ENCODE measurements around the gene SOX21. TPM values are rescaled to one million over a fixed set of nuclear protein-coding genes. Genes with fewer than 3 reads are reported as not detected.

The SOX21 gene
- polyA plus RNA-seq, 1 donor = 0.05 TPM

DNA sequence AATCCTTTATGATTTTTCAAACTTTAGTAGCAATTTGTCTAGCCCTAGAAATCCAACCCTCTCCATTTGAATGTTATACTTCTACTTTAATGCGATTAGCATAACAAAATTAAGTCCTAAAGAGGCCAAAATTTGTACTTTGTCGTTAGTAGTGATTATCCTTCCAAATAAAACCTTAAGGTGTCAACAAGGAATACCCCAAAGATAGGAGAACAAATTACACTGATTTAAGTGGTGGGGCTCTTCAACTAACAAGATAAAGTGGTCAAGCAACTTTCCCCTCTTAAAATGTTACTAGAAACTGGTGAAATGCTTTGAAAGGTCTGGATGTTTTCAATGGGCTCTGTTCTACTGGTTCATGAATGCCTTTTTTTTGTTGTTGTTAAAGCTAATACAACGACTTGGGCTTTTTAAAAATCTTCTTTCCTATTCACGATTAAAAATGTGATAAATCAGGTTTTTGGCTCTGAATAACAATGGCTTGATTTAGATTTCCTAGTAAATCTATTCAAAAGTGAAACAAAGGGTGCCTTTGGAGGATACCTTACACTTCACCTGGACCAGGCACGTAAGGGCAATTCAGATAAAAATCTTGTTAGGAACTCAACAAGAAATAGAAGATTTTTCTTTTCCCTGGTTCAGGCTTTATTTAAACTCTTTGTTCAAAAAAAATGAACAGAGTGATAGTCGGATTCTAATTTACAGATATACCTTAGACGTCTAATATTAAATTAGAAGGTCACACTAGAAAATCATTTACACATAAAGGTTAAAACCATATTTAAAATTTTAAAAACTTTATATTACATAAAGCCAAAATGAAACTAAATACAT is 3.1 kb downstream of the SOX21 start:
- no peak for DNase-seq (ENCODE audit: low read depth)

- no peak for DNase-seq (ENCODE audit: low read depth)
Observed at GRCh38 chr13:94708031-94708859, 4.1 kb downstream of the SOX21 start.

- DNase-seq (ENCODE audit: low read depth) = no peak
Observed at GRCh38 chr13:94707400-94708021, 4.8 kb downstream of the SOX21 start.

GRCh38 chr13:94706843-94707399 is 5.4 kb downstream of the SOX21 start:
- DNase-seq (ENCODE audit: low read depth) = no peak

DNA sequence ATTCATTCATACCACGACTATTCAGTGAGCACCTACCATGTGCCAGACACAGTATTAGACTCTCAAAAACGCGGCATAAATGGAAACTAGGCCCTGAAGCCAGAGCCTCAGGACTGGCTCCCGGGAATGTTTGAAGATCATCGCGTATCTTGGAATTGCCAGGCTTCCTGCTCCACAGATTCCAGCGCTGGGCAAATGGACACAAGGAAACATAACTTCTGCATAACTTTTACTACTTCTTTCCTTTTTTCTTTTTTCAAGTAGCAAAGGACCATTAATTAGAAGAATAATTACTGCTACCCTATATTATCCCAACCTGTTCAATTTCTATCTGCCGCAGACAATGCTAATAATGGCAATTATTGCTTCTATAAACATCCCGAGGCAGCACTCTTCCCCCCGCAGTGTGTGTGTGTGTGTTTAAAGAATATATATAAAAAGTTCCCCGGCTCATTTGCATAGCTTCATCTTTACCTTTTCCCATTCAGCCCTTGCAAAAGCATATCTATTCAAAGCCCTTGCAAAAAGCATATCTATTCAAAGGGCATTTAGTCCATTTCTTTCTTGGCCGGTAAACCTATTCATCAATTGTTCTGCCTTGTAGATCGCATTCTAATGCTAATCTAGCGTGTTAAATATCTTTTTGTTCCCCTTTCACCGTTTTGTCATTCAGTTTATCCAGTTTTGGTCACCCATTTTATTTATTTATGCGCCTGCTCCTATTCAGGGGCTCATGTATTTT is 6.1 kb downstream of the SOX21 start:
- DNase-seq (ENCODE audit: low read depth) = no peak

DNA sequence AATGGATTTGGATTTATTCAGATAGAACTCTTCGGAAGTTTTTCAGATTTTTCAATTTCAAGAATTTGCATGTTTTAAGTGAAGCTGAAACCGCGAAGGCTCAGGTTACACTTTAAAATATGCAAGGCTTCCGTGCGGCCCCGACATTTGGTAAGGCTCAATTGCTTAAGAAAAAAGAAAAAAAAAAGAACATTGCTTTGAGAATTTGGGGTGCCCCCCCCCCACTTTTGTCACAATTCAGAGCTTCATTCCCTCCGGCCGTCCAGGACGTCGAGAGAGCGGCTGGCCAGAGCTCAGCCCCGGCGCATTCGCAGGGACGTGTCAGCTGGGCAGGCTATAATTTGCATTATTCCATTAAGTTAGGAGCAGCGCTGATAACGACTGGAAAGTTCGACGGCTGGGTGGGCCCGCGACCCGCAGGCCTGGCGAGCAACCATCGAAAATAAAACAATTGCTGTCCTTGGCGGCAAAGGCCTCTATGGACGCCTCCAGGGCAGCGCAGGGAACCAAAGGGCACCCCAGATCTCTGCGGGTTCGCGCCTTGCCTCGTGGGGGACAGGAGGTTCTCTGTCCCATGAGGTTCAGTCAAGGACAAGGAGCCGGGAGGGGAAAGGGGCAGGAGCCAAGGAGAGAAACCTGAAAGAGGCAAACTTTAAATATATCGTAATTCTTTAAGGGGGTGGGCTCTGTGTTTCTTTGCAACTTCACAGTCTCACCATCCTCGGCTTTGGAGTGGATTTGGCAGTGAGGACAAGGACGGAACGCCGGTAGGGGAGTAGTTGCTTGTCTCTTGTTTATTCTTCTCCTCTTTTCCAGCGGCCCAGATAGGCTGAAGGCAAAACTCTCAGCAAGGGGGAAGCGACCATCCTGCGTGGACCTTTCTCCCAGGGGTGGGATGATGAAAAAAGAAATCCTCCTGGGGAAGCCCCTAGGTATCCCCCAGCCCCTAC is 7.0 kb downstream of the SOX21 start:
- DNase-seq (ENCODE audit: low read depth) = no peak

- no peak for DNase-seq (ENCODE audit: low read depth)
Observed at GRCh38 chr13:94704377-94705080, 7.8 kb downstream of the SOX21 start.

DNA sequence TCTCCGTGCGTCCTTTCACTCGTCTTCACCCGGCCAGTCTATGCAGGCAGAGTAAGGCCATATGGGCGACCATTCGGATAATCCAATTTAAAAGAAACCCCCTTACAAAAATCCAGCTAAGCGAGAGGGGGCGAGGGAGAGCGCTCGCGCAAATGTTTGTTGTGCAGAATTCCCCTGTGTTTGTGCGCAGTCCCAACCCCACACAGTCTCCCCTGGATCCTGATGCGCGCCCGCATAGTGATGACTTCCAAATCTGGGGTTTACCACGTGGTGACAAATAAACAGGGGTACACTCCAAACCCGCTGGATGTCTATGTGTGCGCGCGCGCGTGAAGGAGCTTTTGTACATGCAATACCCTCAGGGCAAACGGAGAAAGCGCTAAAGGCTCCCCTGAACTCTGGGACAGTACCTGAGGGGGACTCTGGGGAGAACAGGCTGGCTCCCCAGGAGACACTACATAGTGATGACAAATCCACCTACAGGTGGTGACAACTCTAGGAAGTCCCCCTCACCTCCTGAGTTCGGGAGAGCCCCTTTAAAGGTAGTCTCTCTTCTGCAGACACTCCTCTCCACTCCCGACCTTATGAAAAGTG is 8.5 kb downstream of the SOX21 start:
- DNase-seq (ENCODE audit: low read depth) = no peak

- no peak for DNase-seq (ENCODE audit: low read depth)
Observed at GRCh38 chr13:94703271-94703670, 9.1 kb downstream of the SOX21 start.

- no peak for DNase-seq (ENCODE audit: low read depth)
Observed at GRCh38 chr13:94702181-94703041, 9.9 kb downstream of the SOX21 start.

DNA sequence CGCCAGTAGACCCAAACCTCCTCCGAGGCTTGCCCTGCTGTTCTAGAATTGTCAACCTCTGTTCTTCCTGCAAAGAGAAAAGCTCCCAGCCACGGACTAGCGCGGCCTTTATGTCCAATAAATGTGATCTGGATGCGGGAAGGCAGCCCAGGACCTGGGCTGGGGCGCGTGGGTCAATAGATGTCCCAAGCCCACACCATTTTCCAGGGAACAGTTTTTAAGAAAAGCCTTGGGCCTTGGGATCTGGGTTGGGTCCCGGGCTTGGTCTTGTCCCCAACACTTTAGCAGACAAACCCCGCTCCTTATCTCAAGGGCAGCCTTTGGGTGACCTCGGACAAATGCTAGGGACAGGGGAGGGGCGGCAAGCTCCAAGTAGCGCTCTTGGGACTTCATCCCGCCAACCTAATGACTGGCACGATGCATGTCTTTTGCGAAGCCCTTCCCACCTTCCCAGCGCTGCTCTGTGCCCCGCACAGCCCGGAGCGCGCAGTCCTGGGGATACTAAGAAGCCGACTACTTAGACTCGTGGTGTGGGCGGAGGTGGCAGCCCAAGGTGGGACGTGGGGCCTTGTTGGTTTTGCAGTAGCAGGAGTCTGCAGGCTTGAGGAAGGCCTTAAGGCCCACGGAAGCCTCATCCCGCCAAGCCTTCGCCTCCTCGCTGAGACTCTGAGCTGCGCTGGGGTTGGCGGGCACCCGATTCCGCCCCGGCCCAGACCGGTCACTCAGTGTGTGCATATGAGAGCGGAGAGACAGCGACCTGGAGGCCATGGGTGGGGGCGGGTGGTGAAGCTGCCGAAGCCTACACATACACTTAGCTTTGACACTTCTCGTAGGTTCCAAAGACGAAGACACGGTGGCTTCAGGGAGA is 10.8 kb downstream of the SOX21 start:
- no peak for DNase-seq (ENCODE audit: low read depth)

DNA sequence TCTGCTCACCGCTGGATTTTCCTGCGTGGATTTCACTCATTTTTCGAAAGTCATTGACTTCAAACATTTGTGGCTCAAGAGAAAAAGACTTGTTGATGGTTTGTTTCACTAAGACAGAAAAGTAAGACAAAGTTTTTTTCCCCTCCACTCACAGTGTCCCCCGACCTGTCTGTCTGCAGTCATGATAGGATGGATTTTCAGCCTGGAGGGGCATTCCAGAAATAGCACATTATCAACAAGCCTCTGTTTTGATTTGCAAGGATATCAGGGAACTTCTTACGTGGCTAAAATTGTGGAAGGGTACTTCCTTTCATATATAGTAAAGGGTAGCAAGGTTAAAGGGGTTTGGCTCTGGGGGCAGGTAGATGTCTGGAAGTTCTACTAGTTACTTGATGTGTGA is 11.8 kb downstream of the SOX21 start:
- DNase-seq (ENCODE audit: low read depth) = no peak

DNA sequence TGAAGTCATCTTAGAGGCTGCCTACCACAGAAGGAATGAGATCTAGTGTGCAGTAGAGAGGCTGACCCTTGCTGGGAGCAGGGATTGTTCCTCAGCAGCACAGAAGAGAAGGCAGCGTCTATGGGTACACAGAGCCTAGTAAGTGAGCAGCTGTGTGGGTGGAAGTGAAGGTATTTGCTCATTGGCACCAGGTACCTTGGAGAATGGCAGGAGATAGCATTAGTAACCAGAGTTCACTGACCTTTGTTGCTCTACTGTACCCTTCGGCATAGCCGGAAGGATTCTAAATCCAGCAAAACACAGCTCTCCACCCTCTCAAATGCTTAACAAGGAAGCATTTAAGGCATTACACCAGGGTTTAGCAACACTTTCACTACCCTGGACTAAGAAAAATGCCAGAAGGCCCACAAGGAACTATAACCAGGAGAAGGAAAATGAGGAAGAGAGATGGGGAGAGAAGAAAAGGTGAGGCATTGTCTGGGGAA is 12.3 kb downstream of the SOX21 start:
- no peak for DNase-seq (ENCODE audit: low read depth)

DNA sequence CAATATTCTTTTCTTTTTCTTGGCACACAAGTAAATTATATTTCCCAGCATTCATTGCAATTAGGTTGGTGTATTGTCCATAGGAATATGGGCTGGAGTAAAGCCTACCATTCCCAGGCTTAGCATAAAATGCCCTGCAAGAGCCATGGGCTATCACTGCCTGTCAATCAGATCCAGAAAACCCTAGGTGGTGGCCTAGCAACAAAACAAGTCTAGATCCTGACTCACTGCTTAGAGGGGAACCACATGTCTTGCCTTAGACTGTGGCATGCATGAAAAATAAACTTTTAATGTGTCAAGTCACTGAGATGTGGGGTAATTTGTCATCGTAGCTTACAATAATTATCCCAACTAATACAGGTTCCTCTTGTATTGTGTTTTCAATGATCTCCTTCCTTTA is 16.2 kb downstream of the SOX21 start:
- no peak for DNase-seq (ENCODE audit: low read depth)

- DNase-seq (ENCODE audit: low read depth) = no peak
Observed at GRCh38 chr13:94692030-94692429, 20.3 kb downstream of the SOX21 start.

DNA sequence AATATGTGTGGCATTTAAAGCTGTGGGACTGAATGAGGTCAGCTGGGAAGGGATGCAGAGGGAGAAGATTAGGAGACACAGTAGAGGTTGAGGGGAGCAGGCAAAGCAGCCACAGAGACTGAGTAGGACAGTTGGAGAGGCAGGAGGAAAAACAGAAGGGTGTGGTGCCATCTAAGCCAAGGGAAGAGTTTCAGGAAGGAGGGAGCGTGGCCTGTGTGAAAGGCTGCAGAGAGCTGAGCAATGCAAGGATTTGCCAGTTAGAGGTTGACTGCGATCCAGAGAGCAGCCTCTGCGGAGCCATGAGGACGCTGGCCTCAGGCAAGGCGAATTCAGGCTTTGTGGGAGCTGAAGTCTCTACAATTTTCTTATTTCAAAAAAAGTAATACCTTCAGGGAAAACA is 28.9 kb downstream of the SOX21 start:
- no peak for DNase-seq (ENCODE audit: low read depth)

DNA sequence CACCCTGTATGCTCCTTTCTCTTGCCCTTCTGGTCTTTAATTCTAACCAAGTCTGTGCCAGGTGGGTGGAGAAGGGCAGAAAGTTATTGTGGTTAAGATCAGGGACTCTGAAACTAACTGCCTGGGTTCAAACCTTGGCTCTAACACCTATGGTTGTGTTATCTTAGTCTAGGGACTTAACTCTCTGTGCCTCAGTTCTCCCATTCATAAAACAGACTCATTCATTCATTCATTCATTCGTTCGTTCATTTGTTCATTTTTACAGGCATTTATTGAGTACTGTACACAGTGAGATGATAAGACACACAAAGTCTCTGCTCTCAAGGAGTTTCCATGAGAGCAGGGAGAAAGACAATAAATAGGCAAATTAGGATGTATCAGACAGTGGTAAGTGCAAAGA is 30.1 kb downstream of the SOX21 start:
- no peak for DNase-seq (ENCODE audit: low read depth)

Data from forelimb muscle (tissue), 1 donor.